Psoas muscle (tissue), 8 donors: ENCODE measurements around the gene CCDC7. TPM values are rescaled to one million over a fixed set of nuclear protein-coding genes. Genes with fewer than 3 reads are reported as not detected.
A peak's percentile ranks its signal among the peaks of the same experiment; 100 is the strongest.
"Not testable (repeated sequence)": the region's sequence is repeated elsewhere in the genome, so short reads cannot be mapped to it uniquely, and the experiment has no call there.

Source experiments
- ATAC-seq, 4 donors: fragments of 200-7000 bp; cut with Tn5 transposase; one replicate each; pipeline ENCODE4 v1.9.1; 2020; ENCODE audit warnings: moderate library complexity in 3 of 4, mild to moderate bottlenecking in 2 of 4
- DNase-seq, 2 donors: peaks; one replicate each; pipeline ENCODE4 v3.0.0-alpha.2; 2020
- H3K27ac ChIP-seq: fragments of 200-600 bp; one replicate; pipeline ENCODE4 v1.8.0; 2022
- H3K27me3 ChIP-seq, 3 donors: fragments of 200-600 bp in 1 of 3; one replicate each; pipeline versions ENCODE4 v1.6.1 to v1.8.0; 2013 to 2022; ENCODE audit warnings: low read length in 2 of 3, mild to moderate bottlenecking in 2 of 3, moderate library complexity in 1 of 3; ENCODE audit not compliant: insufficient read depth in 3 of 3
- H3K36me3 ChIP-seq, 2 donors: fragments of 200-600 bp in 1 of 2; one replicate each; pipeline versions ENCODE4 v1.6.1 to v1.8.0; 2013 to 2022; ENCODE audit warnings: low read depth in 1 of 2, mild to moderate bottlenecking in 1 of 2, moderate library complexity in 1 of 2; ENCODE audit not compliant: insufficient read depth in 1 of 2
- H3K4me1 ChIP-seq: fragments of 200-600 bp; one replicate; pipeline ENCODE4 v1.8.0; 2022
- H3K4me3 ChIP-seq: fragments of 200-600 bp; one replicate; pipeline ENCODE4 v1.8.0; 2022; ENCODE audit warnings: mild to moderate bottlenecking
- H3K9me3 ChIP-seq: fragments of 200-600 bp; one replicate; pipeline ENCODE4 v1.8.0; 2022
- WGBS, 3 donors: extraction: QIAGEN DNeasy Blood & Tissue Kit; methylation state at CpG; one replicate each; pipeline versions ENCODE4 v1.1.6 to v1.1.7; 2013; 5-methylcytosine and 5-hydroxymethylcytosine counted together
- intact Hi-C, 2 donors: fragments of 100-400 bp; cut with DNase I; formaldehyde crosslinking; loops; one replicate each; pipeline versions ENCODE4 v1.11.0 to v1.14.2; 2022
- polyA plus RNA-seq, 3 donors: library from polyadenylated mRNA; stranded (reverse); fragments of 200-250 nt; gene quantifications; one replicate each; pipeline ENCODE4 v1.2.3, GENCODE V29; 2013
- total RNA-seq, 4 donors: library from RNA; stranded (reverse); fragmentation: NEBNext Ultra II Directional in 2 of 4; extraction: Animal tissue kit (Norgen Biotek cat#: 25700) in 2 of 4; gene quantifications; one replicate each; pipeline versions ENCODE4 v1.2.1 to v1.2.4, GENCODE V29; 2021 to 2023
- TF ChIP-seq, protein P1 (sequence below): fragments of 200-600 bp; IDR thresholded peaks from one replicate; pipeline ENCODE4 v1.8.0; 2022; ENCODE audit warnings: antibody characterized with exemption
- donor health status: healthy with polysubstance abuse.
- donor health status: DM: no; HTN: no; CAD: no; lungs with moderate emphysema.
- donor health status: Bipolar disorder and iron deficiency.
- donor health status: healthy.
- donor health status: DM: yes; HTN: yes; CAD: no.
- donor health status: DM: no; HTN: no; CAD: no.
- donor health status: DM: no; HTN: no; CAD: no.
- donor health status: DM: yes; HTN: yes; CAD: no.

The CCDC7 gene
- total and polyA plus RNA-seq, 7 donors: 0.85 to 20.4 (median 13.5) TPM

DNA sequence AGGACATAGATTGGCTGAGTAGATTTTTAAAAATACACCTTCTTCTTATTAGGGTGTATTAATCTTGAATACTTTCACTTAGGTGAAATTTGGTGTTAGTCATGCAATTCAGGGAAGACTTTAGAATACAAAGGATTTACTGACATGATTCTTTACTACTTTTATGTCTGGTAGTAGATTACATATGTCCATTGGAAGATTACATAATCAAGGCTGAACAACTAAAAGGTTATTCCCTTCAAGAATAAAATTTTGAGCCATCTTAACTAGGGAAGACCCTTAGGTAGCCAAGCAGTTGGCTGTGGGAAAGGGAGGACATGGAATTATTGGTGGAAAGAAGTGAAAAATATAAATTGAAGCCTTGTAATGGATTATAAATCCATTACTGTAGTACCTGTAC, 347.1 kb downstream of the CCDC7 start:
- no peaks in the 10 kb centered on the region for H3K9me3 ChIP-seq
- no peak overlapping the region for H3K27ac ChIP-seq
- intact Hi-C loops: no loop called here
- H3K36me3 ChIP-seq: no peaks in the 10 kb centered on the region
- H3K27me3 ChIP-seq: no peaks in the 10 kb centered on the region
- no peak for ATAC-seq
- no peaks in the 10 kb centered on the region for H3K4me1 ChIP-seq
- H3K4me3 ChIP-seq: no peak overlapping the region
- TF ChIP-seq, protein P1, sequence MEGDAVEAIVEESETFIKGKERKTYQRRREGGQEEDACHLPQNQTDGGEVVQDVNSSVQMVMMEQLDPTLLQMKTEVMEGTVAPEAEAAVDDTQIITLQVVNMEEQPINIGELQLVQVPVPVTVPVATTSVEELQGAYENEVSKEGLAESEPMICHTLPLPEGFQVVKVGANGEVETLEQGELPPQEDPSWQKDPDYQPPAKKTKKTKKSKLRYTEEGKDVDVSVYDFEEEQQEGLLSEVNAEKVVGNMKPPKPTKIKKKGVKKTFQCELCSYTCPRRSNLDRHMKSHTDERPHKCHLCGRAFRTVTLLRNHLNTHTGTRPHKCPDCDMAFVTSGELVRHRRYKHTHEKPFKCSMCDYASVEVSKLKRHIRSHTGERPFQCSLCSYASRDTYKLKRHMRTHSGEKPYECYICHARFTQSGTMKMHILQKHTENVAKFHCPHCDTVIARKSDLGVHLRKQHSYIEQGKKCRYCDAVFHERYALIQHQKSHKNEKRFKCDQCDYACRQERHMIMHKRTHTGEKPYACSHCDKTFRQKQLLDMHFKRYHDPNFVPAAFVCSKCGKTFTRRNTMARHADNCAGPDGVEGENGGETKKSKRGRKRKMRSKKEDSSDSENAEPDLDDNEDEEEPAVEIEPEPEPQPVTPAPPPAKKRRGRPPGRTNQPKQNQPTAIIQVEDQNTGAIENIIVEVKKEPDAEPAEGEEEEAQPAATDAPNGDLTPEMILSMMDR: no peak
- DNase-seq: no peak

DNA sequence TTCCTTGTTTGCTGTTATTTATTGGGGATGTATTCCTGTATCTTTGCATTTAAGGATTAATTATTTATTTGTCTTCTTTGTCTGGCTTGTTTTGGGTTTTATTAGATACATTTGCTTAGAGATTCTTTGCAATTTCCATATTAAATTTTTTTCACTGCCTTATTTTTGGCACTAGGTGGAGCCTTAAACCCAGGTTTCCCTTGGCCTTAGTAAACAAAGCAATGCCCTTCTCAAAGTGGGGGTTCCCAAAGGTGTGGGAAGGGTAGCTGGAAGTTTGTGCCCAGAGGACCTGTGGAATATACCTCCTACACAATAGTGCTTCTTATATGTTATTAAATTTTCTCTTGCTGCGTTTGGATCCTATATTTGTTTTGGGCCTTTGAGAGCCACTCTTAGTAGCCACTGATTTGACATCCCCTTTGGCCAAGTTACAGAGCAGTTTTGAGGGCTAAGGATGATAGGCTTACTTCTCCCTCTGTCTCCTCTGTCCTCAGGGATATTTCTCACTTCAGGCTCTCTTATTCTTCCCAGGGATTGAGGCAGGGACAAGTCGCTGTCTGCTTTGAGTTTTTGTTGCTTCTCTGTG, 349.8 kb downstream of the CCDC7 start:
- ATAC-seq: peak in 2 of 4 donors; percentile 57 to 71
- DNase-seq: no peak
- TF ChIP-seq, protein P1: peak; percentile 65
- intact Hi-C loops: loop anchor here (1.0 to 2.0 kb wide), 2 partner anchors 213 to 214 kb away; no protein-coding TSS in a partner anchor
- no peak overlapping the region for H3K27ac ChIP-seq
- H3K4me3 ChIP-seq: no peak overlapping the region
- no peaks in the 10 kb centered on the region for H3K4me1 ChIP-seq
- WGBS, 3 donors: 53 to 56% (median 56%) methylated on average over 2 of the region's 2 CpGs
- no peaks in the 10 kb centered on the region for H3K27me3 ChIP-seq
- no peaks in the 10 kb centered on the region for H3K36me3 ChIP-seq
- no peaks in the 10 kb centered on the region for H3K9me3 ChIP-seq

- not testable (repeated sequence) for H3K27ac ChIP-seq, DNase-seq, H3K4me1 ChIP-seq, H3K4me3 ChIP-seq, H3K36me3 ChIP-seq, H3K27me3 ChIP-seq, H3K9me3 ChIP-seq, ATAC-seq
- intact Hi-C loops: loop anchor here in 1 of 2 donors (2.0 kb wide), 1 partner anchor 211 kb away; no protein-coding TSS in a partner anchor
- WGBS, 3 donors: 93 to 97% (median 96%) methylated on average over 3 of the region's 3 CpGs
These were observed 351.5 kb downstream of the CCDC7 start for GRCh38 chr10:32797393-32797792.

GRCh38 chr10:32846974-32847373, 401.0 kb downstream of the CCDC7 start:
- intact Hi-C loops: no loop called here
- 79 to 90% (median 86%) methylated on average over 4 of the region's 4 CpGs for WGBS, 3 donors
- ATAC-seq: no peak

GRCh38 chr10:32851301-32851700, 405.4 kb downstream of the CCDC7 start:
- WGBS, 3 donors: 0 to 45% (median 0%) methylated on average over 1 of the region's 1 CpG
- Histone ChIP-seq H3K9me3 (no peaks in the 10 kb centered on the region), H3K4me1 (no peaks in the 10 kb centered on the region), H3K27ac (no peak overlapping the region), H3K4me3 (no peak overlapping the region), H3K27me3 (no peaks in the 10 kb centered on the region), H3K36me3 (no peaks in the 10 kb centered on the region)
- TF ChIP-seq, protein P1: no peak
- intact Hi-C loops: no loop called here
- no peak for ATAC-seq
- no peak for DNase-seq

More at GRCh38 chr10:32846974-32847373, 401.0 kb downstream of the CCDC7 start:
- no peaks in the 10 kb centered on the region for H3K9me3 ChIP-seq
- H3K36me3 ChIP-seq: no peaks in the 10 kb centered on the region
- H3K27me3 ChIP-seq: no peaks in the 10 kb centered on the region
- H3K27ac ChIP-seq: no peak overlapping the region
- DNase-seq: no peak
- TF ChIP-seq, protein P1: no peak
- no peak overlapping the region for H3K4me3 ChIP-seq
- no peaks in the 10 kb centered on the region for H3K4me1 ChIP-seq
